H1 (cell line): ENCODE results near the gene PHACTR1. TPM values are rescaled to one million over a fixed set of nuclear protein-coding genes. Genes with fewer than 3 reads are reported as not detected.

ENCODE experiments used
- CTCF ChIA-PET: fragments of 300-600 bp; sonication (Branson Sonifier 250); formaldehyde crosslinking; loops from one replicate; lab custom pipeline; 2021; ENCODE audit not compliant: partially characterized antibody; lab: Charles Lee
- POLR2A ChIA-PET: fragments of 300-600 bp; sonication (Branson Sonifier 250); formaldehyde crosslinking; loops from one replicate; lab custom pipeline; 2021; ENCODE audit warnings: inconsistent platforms; ENCODE audit not compliant: partially characterized antibody; lab: Charles Lee
- DNase-seq, 2 experiments: peaks; one replicate each; pipeline versions ENCODE4 v3.0.0 to v3.0.0-alpha.2; 2010 to 2022; ENCODE audit warnings: low spot score in 2 of 2, low read depth in 1 of 2, mixed read lengths in 1 of 2
- FAIRE-seq: peaks from 2 replicates; lab custom pipeline; 2011; peaks lifted over from hg19 to GRCh38; lab: Jason Lieb, UNC
- H2AFZ ChIP-seq: 2 replicates; pipeline ENCODE4 v1.8.1; 2012; ENCODE audit warnings: low read length, inconsistent platforms
- H2AK5ac ChIP-seq: 2 replicates; pipeline ENCODE4 v1.6.1; 2013; ENCODE audit warnings: low read depth, low read length
- H2BK120ac ChIP-seq: replicated peaks from 2 replicates; pipeline ENCODE3; 2013; ENCODE audit warnings: low read depth, low read length, inconsistent platforms
- H2BK12ac ChIP-seq: 2 replicates; pipeline ENCODE4 v1.6.1; 2013; ENCODE audit warnings: low read depth, low read length
- H2BK15ac ChIP-seq: 2 replicates; pipeline ENCODE4 v1.6.1; 2013; ENCODE audit warnings: low read length
- H2BK20ac ChIP-seq: 2 replicates; pipeline ENCODE4 v1.6.1; 2013; ENCODE audit warnings: low read length
- H2BK5ac ChIP-seq: 2 replicates; pipeline ENCODE4 v1.6.1; 2013; ENCODE audit warnings: low read depth, low read length
- H3K14ac ChIP-seq: 2 replicates; pipeline ENCODE4 v1.6.1; 2013; ENCODE audit warnings: inconsistent platforms; ENCODE audit not compliant: insufficient read length
- H3K18ac ChIP-seq: 2 replicates; pipeline ENCODE4 v1.6.1; 2013; ENCODE audit warnings: low read length; ENCODE audit errors: extremely low read depth
- H3K23ac ChIP-seq: 2 replicates; pipeline ENCODE4 v1.6.1; 2013; ENCODE audit warnings: inconsistent platforms; ENCODE audit not compliant: insufficient read length
- H3K23me2 ChIP-seq: 2 replicates; pipeline ENCODE4 v1.6.1; 2013; ENCODE audit warnings: low read depth, low read length
- H3K27ac ChIP-seq: 2 replicates; pipeline ENCODE4 v1.6.1; 2011; ENCODE audit warnings: low read depth, low read length, inconsistent platforms
- H3K27me3 ChIP-seq, 4 experiments: replicated peaks in 1 of 4; 1 replicate in 1 of 4; 2 replicates in 3 of 4; pipeline versions ENCODE4 v1.6.1 to v1.8.1; 2011 to 2013; ENCODE audit warnings: low read length in 3 of 4, mild to moderate bottlenecking in 3 of 4, inconsistent platforms in 2 of 4, mixed read lengths in 2 of 4, moderate library complexity in 1 of 4; ENCODE audit not compliant: control insufficient read depth in 3 of 4, insufficient read depth in 3 of 4; ENCODE audit errors: extremely low read depth in 1 of 4
- H3K36me3 ChIP-seq, 4 experiments: 2 replicates each; pipeline versions ENCODE4 v1.6.1 to v1.8.1; 2011 to 2013; ENCODE audit warnings: mild to moderate bottlenecking in 4 of 4, low read length in 3 of 4, moderate library complexity in 2 of 4, control low read depth in 1 of 4, inconsistent platforms in 1 of 4; ENCODE audit not compliant: insufficient read depth in 4 of 4, control insufficient read depth in 2 of 4
- H3K4ac ChIP-seq: replicated peaks from 2 replicates; pipeline ENCODE3; 2013; ENCODE audit warnings: low read length, low read depth, mixed read lengths, inconsistent platforms; ENCODE audit not compliant: insufficient read length
- H3K4me1 ChIP-seq, 4 experiments: replicated peaks in 1 of 4; 1 replicate in 1 of 4; 2 replicates in 3 of 4; pipeline versions ENCODE4 v1.6.1 to v1.8.1; 2011 to 2013; ENCODE audit warnings: low read length in 3 of 4, inconsistent platforms in 2 of 4, mixed read lengths in 1 of 4; ENCODE audit not compliant: insufficient read depth in 4 of 4, control insufficient read depth in 3 of 4
- H3K4me2 ChIP-seq, 2 experiments: 2 replicates each; pipeline versions ENCODE4 v1.6.1 to v1.8.1; 2011 to 2013; ENCODE audit warnings: low read depth in 2 of 2, low read length in 2 of 2, control low read depth in 1 of 2, inconsistent platforms in 1 of 2, mild to moderate bottlenecking in 1 of 2; ENCODE audit not compliant: insufficient read depth in 1 of 2
- H3K4me3 ChIP-seq, 4 experiments: fragments of 200-600, 300-600 bp in 1 of 4; sonication (generic), shearing (Covaris generic), sonication (Bioruptor Twin) in 1 of 4; 2 replicates each; pipeline versions ENCODE4 v1.5.1 to v1.8.1; 2011 to 2016; ENCODE audit warnings: low read length in 4 of 4, low read depth in 3 of 4, control low read depth in 2 of 4, inconsistent platforms in 2 of 4, mild to moderate bottlenecking in 2 of 4, mixed read lengths in 1 of 4, moderate library complexity in 1 of 4; ENCODE audit not compliant: insufficient read depth in 2 of 4; ENCODE audit errors: extremely low read depth in 1 of 4
- H3K56ac ChIP-seq: replicated peaks from 2 replicates; pipeline ENCODE3; 2013; ENCODE audit warnings: low read depth, mild to moderate bottlenecking, mixed read lengths, low read length, inconsistent platforms; ENCODE audit not compliant: insufficient read length
- H3K79me1 ChIP-seq: 2 replicates; pipeline ENCODE4 v1.6.1; 2013; ENCODE audit warnings: low read depth, low read length, control low read depth
- H3K79me2 ChIP-seq, 2 experiments: 2 replicates each; pipeline versions ENCODE4 v1.6.1 to v1.8.1; 2012 to 2013; ENCODE audit warnings: low read length in 2 of 2, mild to moderate bottlenecking in 2 of 2, inconsistent platforms in 1 of 2; ENCODE audit not compliant: insufficient read depth in 2 of 2, control insufficient read depth in 1 of 2
- H3K9ac ChIP-seq, 4 experiments: replicated peaks in 1 of 4; 1 replicate in 1 of 4; 2 replicates in 3 of 4; pipeline versions ENCODE4 v1.6.1 to v1.8.1; 2011 to 2013; ENCODE audit warnings: low read depth in 3 of 4, low read length in 3 of 4, control low read depth in 2 of 4, mild to moderate bottlenecking in 2 of 4, moderate library complexity in 2 of 4, inconsistent platforms in 1 of 4; ENCODE audit errors: extremely low read depth in 1 of 4
- H3K9me3 ChIP-seq, 2 experiments: 2 replicates each; pipeline versions ENCODE4 v1.6.1 to v1.8.1; 2012 to 2013; ENCODE audit warnings: mild to moderate bottlenecking in 2 of 2, moderate library complexity in 2 of 2, control low read depth in 1 of 2, inconsistent platforms in 1 of 2, low read depth in 1 of 2, low read length in 1 of 2, mixed read lengths in 1 of 2; ENCODE audit not compliant: insufficient read depth in 2 of 2
- H4K20me1 ChIP-seq, 2 experiments: replicated peaks in 1 of 2; 2 replicates each; pipeline versions ENCODE3 to v1.8.1; 2011 to 2013; ENCODE audit warnings: inconsistent platforms in 2 of 2, low read length in 2 of 2, mild to moderate bottlenecking in 1 of 2; ENCODE audit not compliant: insufficient read depth in 2 of 2, control insufficient read depth in 1 of 2
- H4K5ac ChIP-seq: 2 replicates; pipeline ENCODE4 v1.6.1; 2013; ENCODE audit warnings: low read length, low read depth, mixed read lengths, inconsistent platforms; ENCODE audit not compliant: insufficient read length
- H4K8ac ChIP-seq: 2 replicates; pipeline ENCODE4 v1.8.0; 2013; ENCODE audit warnings: mild to moderate bottlenecking, moderate library complexity, low read length, inconsistent platforms; ENCODE audit not compliant: insufficient read depth; ENCODE audit errors: extremely low read depth
- H4K91ac ChIP-seq: replicated peaks from 2 replicates; pipeline ENCODE3; 2013; ENCODE audit warnings: low read length, mixed read lengths, inconsistent platforms; ENCODE audit not compliant: insufficient read length
- BACH1 ChIP-seq: IDR thresholded peaks from 2 replicates; pipeline ENCODE4 v1.6.1; 2012; ENCODE audit warnings: low read length, improper control_type of control experiment
- CBX5 ChIP-seq: fragments of 300-800, 300-1000 bp; sonication (generic); IDR thresholded peaks from 2 replicates; pipeline ENCODE4 v1.7.1; 2016; ENCODE audit warnings: antibody characterized with exemption, low read length, low read depth
- CEBPB ChIP-seq: IDR thresholded peaks from 2 replicates; pipeline ENCODE4 v1.6.1; 2012; ENCODE audit warnings: low read depth, low read length
- CREB1 ChIP-seq: IDR thresholded peaks from 2 replicates; pipeline ENCODE4 v1.6.1; 2012; ENCODE audit warnings: inconsistent platforms
- EP300 ChIP-seq, 2 experiments: IDR thresholded peaks; 1 replicate in 1 of 2; 2 replicates in 1 of 2; pipeline ENCODE4 v1.6.1; 2011 to 2012; ENCODE audit warnings: low read depth in 2 of 2, low read length in 2 of 2, mild to moderate bottlenecking in 2 of 2, borderline replicate concordance in 1 of 2, inconsistent platforms in 1 of 2, moderate library complexity in 1 of 2
- HDAC2 ChIP-seq, 2 experiments: fragments of 300-600 bp in 1 of 2; sonication (generic) in 1 of 2; IDR thresholded peaks; 2 replicates each; pipeline ENCODE4 v1.6.1; 2011 to 2012; ENCODE audit warnings: low read depth in 2 of 2, low read length in 2 of 2, mild to moderate bottlenecking in 2 of 2, moderate library complexity in 2 of 2, borderline replicate concordance in 1 of 2, inconsistent platforms in 1 of 2
- KDM1A ChIP-seq: fragments of 200-600, 300-600 bp; sonication (generic); IDR thresholded peaks from 2 replicates; pipeline ENCODE4 v1.7.1; 2016; ENCODE audit warnings: mild to moderate bottlenecking, low read length, borderline replicate concordance
- KDM4A ChIP-seq: IDR thresholded peaks from one replicate; pipeline ENCODE4 v1.7.1; 2012; ENCODE audit warnings: low read depth, mild to moderate bottlenecking, moderate library complexity, low read length, inconsistent platforms; ENCODE audit not compliant: severe bottlenecking
- RFX5 ChIP-seq: IDR thresholded peaks from 2 replicates; pipeline ENCODE4 v1.6.1; 2011; ENCODE audit warnings: low read depth, low read length, improper control_type of control experiment, borderline replicate concordance
- RNF2 ChIP-seq: fragments of 200-900, 300-1000 bp; sonication (generic); IDR thresholded peaks from 2 replicates; pipeline ENCODE4 v1.7.1; 2016; ENCODE audit warnings: borderline replicate concordance, low read depth, mild to moderate bottlenecking, antibody characterized with exemption, low read length; ENCODE audit not compliant: poor library complexity, severe bottlenecking; ENCODE audit errors: missing control alignments
- SRF ChIP-seq: IDR thresholded peaks from 2 replicates; pipeline ENCODE4 v1.6.1; 2011; ENCODE audit warnings: mild to moderate bottlenecking, low read depth, low read length, moderate library complexity
- SUZ12 ChIP-seq: fragments of 200-600 bp; sonication (generic); IDR thresholded peaks from 2 replicates; pipeline ENCODE4 v1.6.1; 2012; ENCODE audit warnings: mild to moderate bottlenecking, inconsistent platforms, low read length, moderate library complexity, mixed read lengths
- TAF7 ChIP-seq: optimal IDR thresholded peaks from 2 replicates; pipeline ENCODE3; 2011; ENCODE audit warnings: low read depth, mild to moderate bottlenecking, inconsistent platforms, low read length, moderate library complexity, borderline replicate concordance
- WGBS, 2 experiments: shearing (Covaris generic) in 1 of 2; methylation state at CpG; one replicate each; pipeline versions ENCODE4 v1.1.6 to v1.1.7; 2013 to 2015; ENCODE audit warnings: low lambda C conversion rate in 2 of 2, mixed read lengths in 2 of 2, inconsistent platforms in 1 of 2, low coverage in 1 of 2, missing lambda C conversion rate in 1 of 2; ENCODE audit not compliant: insufficient replicate concordance in 2 of 2, insufficient coverage in 1 of 2, insufficient read length in 1 of 2; ENCODE audit errors: extremely low coverage in 1 of 2, missing lambda C conversion rate in 1 of 2; 5-methylcytosine and 5-hydroxymethylcytosine counted together
- polyA plus RNA-seq, 7 experiments: library from polyadenylated mRNA; depleted of rRNA in 3 of 7; stranded (reverse) in 5 of 7; unstranded in 2 of 7; fragments of >200 nt in 5 of 7; fragments of 200-250 nt in 2 of 7; gene quantifications; 1 replicate in 5 of 7; 2 replicates in 1 of 7; 4 replicates in 1 of 7; pipeline versions ENCODE4 v1.2.1 to v1.2.3, GENCODE V29; 2011 to 2013; ENCODE audit warnings: missing spikeins in 2 of 7, mixed read lengths in 2 of 7
- total RNA-seq: library from RNA; stranded (reverse); fragmentation: NEBNext Ultra II Directional; extraction: Animal tissue kit (Norgen Biotek cat#: 25700); gene quantifications from 2 replicates; pipeline ENCODE4 v1.2.1, GENCODE V29; 2021
- TF ChIP-seq, protein P1 (sequence below): IDR thresholded peaks from 2 replicates; pipeline ENCODE4 v1.6.1; 2012; ENCODE audit warnings: inconsistent platforms

Gene PHACTR1
- total and polyA plus RNA-seq, 2 of the 8 experiments (the other 6 are each of a cell fraction or from before 2014, with no cell fraction given): 3.9 to 17.1 TPM

DNA sequence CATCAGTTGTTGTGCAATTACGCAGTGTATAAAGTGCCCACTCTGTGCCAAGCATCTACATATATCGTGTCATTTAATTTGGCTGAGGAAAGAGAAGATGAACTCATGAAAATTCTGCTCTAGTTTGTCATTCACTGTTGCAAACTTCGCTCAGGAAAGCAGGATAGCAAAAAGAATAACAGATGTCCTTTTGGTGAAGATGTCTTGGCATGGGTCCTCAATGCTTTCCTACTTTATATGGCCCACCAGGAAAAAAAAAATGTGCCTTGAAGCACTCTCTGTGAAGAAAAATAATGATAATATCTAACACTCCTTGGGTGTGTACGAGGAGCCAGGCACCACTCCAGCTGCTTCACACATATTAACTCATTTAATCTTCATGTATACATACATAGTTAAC lies 5.6 kb upstream of the PHACTR1 start:
- no peak overlapping the region for H3K56ac ChIP-seq
- H3K4me2 ChIP-seq: no peak overlapping the region
- no peaks in the 10 kb centered on the region for H3K27me3 ChIP-seq
- H4K91ac ChIP-seq: no peak overlapping the region
- H2AFZ ChIP-seq: no peak overlapping the region
- peak overlapping the region; percentile 41; the same call in 1 of the 2 replicates for H2BK12ac ChIP-seq
- no peak overlapping the region for H2BK5ac ChIP-seq
- H3K79me2 ChIP-seq: no peaks in the 10 kb centered on the region
- no peak overlapping the region for H3K23ac ChIP-seq
- no peak overlapping the region for H3K4ac ChIP-seq
- H3K36me3 ChIP-seq: no peaks in the 10 kb centered on the region
- WGBS, 2 experiments: 92% methylated on average over 4 of the region's 4 CpGs; no CpG with 5 or more reads in 1 of the 2 experiments
- ChIA-PET CTCF (interaction anchor here (2.1 kb wide), 1 partner anchor 12 kb away, joined by 8 read pairs; no protein-coding TSS in a partner anchor), POLR2A (no interaction called here)
- H4K20me1 ChIP-seq: no peaks in the 10 kb centered on the region
- H3K4me3 ChIP-seq: no peak overlapping the region
- FAIRE-seq: no peak
- H3K79me1 ChIP-seq: no peaks in the 10 kb centered on the region
- H3K18ac ChIP-seq: no peak overlapping the region
- H3K23me2 ChIP-seq: no peaks in the 10 kb centered on the region
- H2BK15ac ChIP-seq: no peak overlapping the region
- no peak overlapping the region for H3K27ac ChIP-seq
- H3K4me1 ChIP-seq: peaks cover 0 to 6% (median 2%) of the 10 kb centered on the region in 4 experiments; a peak in 1 of 7 replicates
- no peak for DNase-seq
- no peaks in the 10 kb centered on the region for H3K9me3 ChIP-seq
- H4K5ac ChIP-seq: no peak overlapping the region
- no peak overlapping the region for H3K9ac ChIP-seq
- H3K14ac ChIP-seq: no peak overlapping the region
- H2BK120ac ChIP-seq: no peak overlapping the region
- H2AK5ac ChIP-seq: no peak overlapping the region
- no peak overlapping the region for H4K8ac ChIP-seq
- no peak overlapping the region for H2BK20ac ChIP-seq
- TF ChIP-seq KDM1A (no peak), TAF7 (no peak), HDAC2 (IDR thresholded peaks at IDR 0.05; ENCODE audit: borderline replicate concordance in 1 of 2, low read depth in 2 of 2, low read length in 2 of 2) (no peak), BACH1 (no peak), EP300 (IDR thresholded peaks at IDR 0.05; ENCODE audit: borderline replicate concordance in 1 of 2, low read depth in 2 of 2, low read length in 2 of 2) (no peak), SRF (no peak), SUZ12 (no peak), RNF2 (no peak), CBX5 (no peak), CREB1 (no peak), KDM4A (no peak), RFX5 (no peak), CEBPB (no peak)
- TF ChIP-seq, protein P1, sequence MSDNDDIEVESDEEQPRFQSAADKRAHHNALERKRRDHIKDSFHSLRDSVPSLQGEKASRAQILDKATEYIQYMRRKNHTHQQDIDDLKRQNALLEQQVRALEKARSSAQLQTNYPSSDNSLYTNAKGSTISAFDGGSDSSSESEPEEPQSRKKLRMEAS: no peak
